H1 (cell line): ENCODE measurements around the gene RIPPLY3. TPM values are rescaled to one million over a fixed set of nuclear protein-coding genes. Genes with fewer than 3 reads are reported as not detected.

Experiments used
- CTCF ChIA-PET: fragments of 300-600 bp; sonication (Branson Sonifier 250); formaldehyde crosslinking; loops from one replicate; lab custom pipeline; 2021; ENCODE audit not compliant: partially characterized antibody; lab: Charles Lee
- POLR2A ChIA-PET: fragments of 300-600 bp; sonication (Branson Sonifier 250); formaldehyde crosslinking; loops from one replicate; lab custom pipeline; 2021; ENCODE audit warnings: inconsistent platforms; ENCODE audit not compliant: partially characterized antibody; lab: Charles Lee
- DNase-seq, 2 experiments: peaks; one replicate each; pipeline versions ENCODE4 v3.0.0 to v3.0.0-alpha.2; 2010 to 2022; ENCODE audit warnings: low spot score in 2 of 2, low read depth in 1 of 2, mixed read lengths in 1 of 2
- FAIRE-seq: peaks from 2 replicates; lab custom pipeline; 2011; peaks lifted over from hg19 to GRCh38; lab: Jason Lieb, UNC
- H2AFZ ChIP-seq: 2 replicates; pipeline ENCODE4 v1.8.1; 2012; ENCODE audit warnings: low read length, inconsistent platforms
- H2AK5ac ChIP-seq: 2 replicates; pipeline ENCODE4 v1.6.1; 2013; ENCODE audit warnings: low read depth, low read length
- H2BK120ac ChIP-seq: replicated peaks from 2 replicates; pipeline ENCODE3; 2013; ENCODE audit warnings: low read depth, low read length, inconsistent platforms
- H2BK12ac ChIP-seq: 2 replicates; pipeline ENCODE4 v1.6.1; 2013; ENCODE audit warnings: low read depth, low read length
- H2BK15ac ChIP-seq: 2 replicates; pipeline ENCODE4 v1.6.1; 2013; ENCODE audit warnings: low read length
- H2BK20ac ChIP-seq: 2 replicates; pipeline ENCODE4 v1.6.1; 2013; ENCODE audit warnings: low read length
- H2BK5ac ChIP-seq: 2 replicates; pipeline ENCODE4 v1.6.1; 2013; ENCODE audit warnings: low read depth, low read length
- H3K14ac ChIP-seq: 2 replicates; pipeline ENCODE4 v1.6.1; 2013; ENCODE audit warnings: inconsistent platforms; ENCODE audit not compliant: insufficient read length
- H3K18ac ChIP-seq: 2 replicates; pipeline ENCODE4 v1.6.1; 2013; ENCODE audit warnings: low read length; ENCODE audit errors: extremely low read depth
- H3K23ac ChIP-seq: 2 replicates; pipeline ENCODE4 v1.6.1; 2013; ENCODE audit warnings: inconsistent platforms; ENCODE audit not compliant: insufficient read length
- H3K23me2 ChIP-seq: 2 replicates; pipeline ENCODE4 v1.6.1; 2013; ENCODE audit warnings: low read depth, low read length
- H3K27ac ChIP-seq: 2 replicates; pipeline ENCODE4 v1.6.1; 2011; ENCODE audit warnings: low read depth, low read length, inconsistent platforms
- H3K27me3 ChIP-seq, 4 experiments: replicated peaks in 1 of 4; 1 replicate in 1 of 4; 2 replicates in 3 of 4; pipeline versions ENCODE4 v1.6.1 to v1.8.1; 2011 to 2013; ENCODE audit warnings: low read length in 3 of 4, mild to moderate bottlenecking in 3 of 4, inconsistent platforms in 2 of 4, mixed read lengths in 2 of 4, moderate library complexity in 1 of 4; ENCODE audit not compliant: control insufficient read depth in 3 of 4, insufficient read depth in 3 of 4; ENCODE audit errors: extremely low read depth in 1 of 4
- H3K36me3 ChIP-seq, 4 experiments: 2 replicates each; pipeline versions ENCODE4 v1.6.1 to v1.8.1; 2011 to 2013; ENCODE audit warnings: mild to moderate bottlenecking in 4 of 4, low read length in 3 of 4, moderate library complexity in 2 of 4, control low read depth in 1 of 4, inconsistent platforms in 1 of 4; ENCODE audit not compliant: insufficient read depth in 4 of 4, control insufficient read depth in 2 of 4
- H3K4ac ChIP-seq: replicated peaks from 2 replicates; pipeline ENCODE3; 2013; ENCODE audit warnings: low read length, low read depth, mixed read lengths, inconsistent platforms; ENCODE audit not compliant: insufficient read length
- H3K4me1 ChIP-seq, 4 experiments: replicated peaks in 1 of 4; 1 replicate in 1 of 4; 2 replicates in 3 of 4; pipeline versions ENCODE4 v1.6.1 to v1.8.1; 2011 to 2013; ENCODE audit warnings: low read length in 3 of 4, inconsistent platforms in 2 of 4, mixed read lengths in 1 of 4; ENCODE audit not compliant: insufficient read depth in 4 of 4, control insufficient read depth in 3 of 4
- H3K4me2 ChIP-seq, 2 experiments: 2 replicates each; pipeline versions ENCODE4 v1.6.1 to v1.8.1; 2011 to 2013; ENCODE audit warnings: low read depth in 2 of 2, low read length in 2 of 2, control low read depth in 1 of 2, inconsistent platforms in 1 of 2, mild to moderate bottlenecking in 1 of 2; ENCODE audit not compliant: insufficient read depth in 1 of 2
- H3K4me3 ChIP-seq, 4 experiments: fragments of 200-600, 300-600 bp in 1 of 4; sonication (generic), shearing (Covaris generic), sonication (Bioruptor Twin) in 1 of 4; 2 replicates each; pipeline versions ENCODE4 v1.5.1 to v1.8.1; 2011 to 2016; ENCODE audit warnings: low read length in 4 of 4, low read depth in 3 of 4, control low read depth in 2 of 4, inconsistent platforms in 2 of 4, mild to moderate bottlenecking in 2 of 4, mixed read lengths in 1 of 4, moderate library complexity in 1 of 4; ENCODE audit not compliant: insufficient read depth in 2 of 4; ENCODE audit errors: extremely low read depth in 1 of 4
- H3K56ac ChIP-seq: replicated peaks from 2 replicates; pipeline ENCODE3; 2013; ENCODE audit warnings: low read depth, mild to moderate bottlenecking, mixed read lengths, low read length, inconsistent platforms; ENCODE audit not compliant: insufficient read length
- H3K79me1 ChIP-seq: 2 replicates; pipeline ENCODE4 v1.6.1; 2013; ENCODE audit warnings: low read depth, low read length, control low read depth
- H3K79me2 ChIP-seq, 2 experiments: 2 replicates each; pipeline versions ENCODE4 v1.6.1 to v1.8.1; 2012 to 2013; ENCODE audit warnings: low read length in 2 of 2, mild to moderate bottlenecking in 2 of 2, inconsistent platforms in 1 of 2; ENCODE audit not compliant: insufficient read depth in 2 of 2, control insufficient read depth in 1 of 2
- H3K9ac ChIP-seq, 4 experiments: replicated peaks in 1 of 4; 1 replicate in 1 of 4; 2 replicates in 3 of 4; pipeline versions ENCODE4 v1.6.1 to v1.8.1; 2011 to 2013; ENCODE audit warnings: low read depth in 3 of 4, low read length in 3 of 4, control low read depth in 2 of 4, mild to moderate bottlenecking in 2 of 4, moderate library complexity in 2 of 4, inconsistent platforms in 1 of 4; ENCODE audit errors: extremely low read depth in 1 of 4
- H3K9me3 ChIP-seq, 2 experiments: 2 replicates each; pipeline versions ENCODE4 v1.6.1 to v1.8.1; 2012 to 2013; ENCODE audit warnings: mild to moderate bottlenecking in 2 of 2, moderate library complexity in 2 of 2, control low read depth in 1 of 2, inconsistent platforms in 1 of 2, low read depth in 1 of 2, low read length in 1 of 2, mixed read lengths in 1 of 2; ENCODE audit not compliant: insufficient read depth in 2 of 2
- H4K20me1 ChIP-seq, 2 experiments: replicated peaks in 1 of 2; 2 replicates each; pipeline versions ENCODE3 to v1.8.1; 2011 to 2013; ENCODE audit warnings: inconsistent platforms in 2 of 2, low read length in 2 of 2, mild to moderate bottlenecking in 1 of 2; ENCODE audit not compliant: insufficient read depth in 2 of 2, control insufficient read depth in 1 of 2
- H4K5ac ChIP-seq: 2 replicates; pipeline ENCODE4 v1.6.1; 2013; ENCODE audit warnings: low read length, low read depth, mixed read lengths, inconsistent platforms; ENCODE audit not compliant: insufficient read length
- H4K8ac ChIP-seq: 2 replicates; pipeline ENCODE4 v1.8.0; 2013; ENCODE audit warnings: mild to moderate bottlenecking, moderate library complexity, low read length, inconsistent platforms; ENCODE audit not compliant: insufficient read depth; ENCODE audit errors: extremely low read depth
- H4K91ac ChIP-seq: replicated peaks from 2 replicates; pipeline ENCODE3; 2013; ENCODE audit warnings: low read length, mixed read lengths, inconsistent platforms; ENCODE audit not compliant: insufficient read length
- EGR1 ChIP-seq: IDR thresholded peaks from 2 replicates; pipeline ENCODE4 v1.6.1; 2011; ENCODE audit warnings: low read depth, low read length, borderline replicate concordance
- WGBS, 2 experiments: shearing (Covaris generic) in 1 of 2; methylation state at CpG; one replicate each; pipeline versions ENCODE4 v1.1.6 to v1.1.7; 2013 to 2015; ENCODE audit warnings: low lambda C conversion rate in 2 of 2, mixed read lengths in 2 of 2, inconsistent platforms in 1 of 2, low coverage in 1 of 2, missing lambda C conversion rate in 1 of 2; ENCODE audit not compliant: insufficient replicate concordance in 2 of 2, insufficient coverage in 1 of 2, insufficient read length in 1 of 2; ENCODE audit errors: extremely low coverage in 1 of 2, missing lambda C conversion rate in 1 of 2; 5-methylcytosine and 5-hydroxymethylcytosine counted together
- polyA plus RNA-seq, 7 experiments: library from polyadenylated mRNA; depleted of rRNA in 3 of 7; stranded (reverse) in 5 of 7; unstranded in 2 of 7; fragments of >200 nt in 5 of 7; fragments of 200-250 nt in 2 of 7; gene quantifications; 1 replicate in 5 of 7; 2 replicates in 1 of 7; 4 replicates in 1 of 7; pipeline versions ENCODE4 v1.2.1 to v1.2.3, GENCODE V29; 2011 to 2013; ENCODE audit warnings: missing spikeins in 2 of 7, mixed read lengths in 2 of 7
- total RNA-seq: library from RNA; stranded (reverse); fragmentation: NEBNext Ultra II Directional; extraction: Animal tissue kit (Norgen Biotek cat#: 25700); gene quantifications from 2 replicates; pipeline ENCODE4 v1.2.1, GENCODE V29; 2021

The RIPPLY3 gene
- total and polyA plus RNA-seq, 2 of the 8 experiments (the other 6 are each of a cell fraction or from before 2014, with no cell fraction given), result 2.0 to 2.2 TPM

DNA sequence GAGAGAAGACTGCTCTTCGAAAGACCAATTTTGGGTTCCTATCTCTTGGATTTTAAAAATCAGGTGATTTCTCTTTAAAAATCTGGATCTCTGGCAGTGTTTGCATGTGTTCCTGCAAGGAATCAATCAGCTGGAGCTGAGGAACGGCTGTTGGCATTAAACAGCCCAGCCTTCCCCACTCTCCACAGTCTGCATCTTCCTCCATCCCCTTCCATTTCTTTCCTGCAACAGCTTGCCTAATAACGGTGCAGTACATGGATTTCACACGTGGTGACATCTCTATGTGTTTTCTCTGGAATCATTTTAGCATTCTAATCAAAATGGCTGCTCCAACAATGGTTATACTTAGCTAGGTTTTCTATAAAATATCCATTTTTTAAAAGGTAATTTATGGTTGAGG lies 20.0 kb downstream of the RIPPLY3 start:
- no peaks in the 10 kb centered on the region for H3K79me2 ChIP-seq
- no peaks in the 10 kb centered on the region for H3K4me1 ChIP-seq
- H3K23me2 ChIP-seq, result peaks cover 1% of the 10 kb centered on the region; the same call in 1 of the 2 replicates
- no peak overlapping the region for H2BK15ac ChIP-seq
- no peak overlapping the region for H3K4ac ChIP-seq
- no peak overlapping the region for H4K5ac ChIP-seq
- no peak overlapping the region for H3K4me2 ChIP-seq
- H2BK120ac ChIP-seq, result no peak overlapping the region
- ChIA-PET POLR2A (no interaction called here), CTCF (interaction anchor here (0.6 to 4.1 kb wide), 8 partner anchors 11 to 586 kb away, joined by 3 to 22 read pairs (median 5); no protein-coding TSS in a partner anchor)
- 76% methylated on average over 4 of the region's 4 CpGs; no CpG with 5 or more reads in 1 of the 2 experiments for WGBS, 2 experiments
- no peak overlapping the region for H3K14ac ChIP-seq
- no peak overlapping the region for H3K9ac ChIP-seq
- no peaks in the 10 kb centered on the region for H3K79me1 ChIP-seq
- H3K9me3 ChIP-seq, result no peaks in the 10 kb centered on the region
- H3K18ac ChIP-seq, result no peak overlapping the region
- H3K27me3 ChIP-seq, result no peaks in the 10 kb centered on the region
- 0 out of 2 replicates have a peak overlapping the region, but pooled peaks have one; percentile 3 for H2AFZ ChIP-seq
- H3K56ac ChIP-seq, result no peak overlapping the region
- H3K23ac ChIP-seq, result no peak overlapping the region
- H4K91ac ChIP-seq, result no peak overlapping the region
- TF ChIP-seq EGR1, result no peak
- TF ChIP-seq, all 59 proteins: peak for 0
- no peak for DNase-seq
- Histone ChIP-seq H3K36me3 (no peaks in the 10 kb centered on the region), H4K20me1 (no peaks in the 10 kb centered on the region), H2AK5ac (no peak overlapping the region), H3K27ac (no peak overlapping the region), H4K8ac (no peak overlapping the region), H3K4me3 (no peak overlapping the region), H2BK20ac (no peak overlapping the region), H2BK12ac (no peak overlapping the region), H2BK5ac (no peak overlapping the region)
- FAIRE-seq, result no peak
